ENCODE data around the gene POU2F1.

- no peak for TF ChIP-seq CTCF (IDR thresholded peaks at IDR 0.05; ENCODE audit: insufficient read depth, low read length, poor library complexity, severe bottlenecking)
- TF ChIP-seq EZH2phosphoT487 (conservative IDR thresholded peaks at IDR 0.05; ENCODE audit: low read length): no peak
Observed at GRCh38 chr1:167333703-167334102, 113.0 kb downstream of the POU2F1 start.

Measured in SU-DHL-6 (cell line).